CD4-positive, alpha-beta T cell treated with Interleukin-10 for 1 hour (primary cell): ENCODE results near the gene FCHSD2.

Source experiments
- DNase-seq: peaks from one replicate; pipeline ENCODE4 v3.0.0-alpha.2; 2020

Gene FCHSD2

GRCh38 chr11:72829884-72830533 is 312.1 kb downstream of the FCHSD2 start:
- DNase-seq: no peak

- no peak for DNase-seq
Measured at GRCh38 chr11:72829178-72829577, 312.9 kb downstream of the FCHSD2 start.

DNA sequence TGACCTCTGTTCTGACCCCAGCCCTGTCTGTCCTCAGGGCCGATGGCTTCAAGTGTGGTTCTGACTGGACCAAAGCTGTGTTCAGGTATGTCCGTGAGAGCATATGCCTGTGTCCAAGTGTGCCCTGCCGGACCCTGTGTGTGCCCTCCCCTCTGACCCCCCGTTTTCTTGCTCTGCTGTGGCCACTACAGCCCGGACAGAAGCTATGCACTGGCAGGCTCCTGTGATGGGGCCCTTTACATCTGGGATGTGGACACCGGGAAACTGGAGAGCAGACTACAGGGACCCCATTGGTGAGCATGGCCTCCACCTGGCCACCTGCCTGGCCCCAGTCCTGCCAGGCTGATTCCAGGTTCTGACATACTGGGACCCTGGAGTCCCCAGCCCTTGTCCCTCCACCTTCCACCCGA is 313.4 kb downstream of the FCHSD2 start:
- DNase-seq: no peak

- no peak for DNase-seq
Measured at GRCh38 chr11:72828081-72828567, 314.0 kb downstream of the FCHSD2 start.

DNA sequence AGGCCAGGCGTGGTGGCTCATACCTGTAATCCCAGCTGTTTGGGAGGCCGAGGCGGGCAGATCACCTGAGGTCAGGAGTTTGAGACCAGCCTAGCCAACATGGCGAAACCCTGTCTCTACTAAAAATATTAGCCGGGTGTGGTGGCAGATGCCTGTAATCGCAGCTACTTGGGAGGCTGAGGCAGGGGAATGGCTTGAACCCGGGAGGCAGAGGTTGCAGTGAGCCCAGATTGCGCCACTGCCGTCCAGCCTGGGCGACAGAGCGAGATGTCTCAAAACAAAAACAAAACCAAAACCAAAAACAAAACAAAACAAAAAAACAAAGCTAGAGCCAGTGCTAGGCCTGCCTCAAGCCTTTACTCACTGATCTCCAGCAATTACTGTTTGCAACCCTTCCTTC is 314.5 kb downstream of the FCHSD2 start:
- peak; percentile 29 for DNase-seq

- DNase-seq: no peak
Measured at GRCh38 chr11:72826942-72827480, 315.1 kb downstream of the FCHSD2 start.

GRCh38 chr11:72826191-72826941 is 315.8 kb downstream of the FCHSD2 start:
- DNase-seq: no peak

DNA sequence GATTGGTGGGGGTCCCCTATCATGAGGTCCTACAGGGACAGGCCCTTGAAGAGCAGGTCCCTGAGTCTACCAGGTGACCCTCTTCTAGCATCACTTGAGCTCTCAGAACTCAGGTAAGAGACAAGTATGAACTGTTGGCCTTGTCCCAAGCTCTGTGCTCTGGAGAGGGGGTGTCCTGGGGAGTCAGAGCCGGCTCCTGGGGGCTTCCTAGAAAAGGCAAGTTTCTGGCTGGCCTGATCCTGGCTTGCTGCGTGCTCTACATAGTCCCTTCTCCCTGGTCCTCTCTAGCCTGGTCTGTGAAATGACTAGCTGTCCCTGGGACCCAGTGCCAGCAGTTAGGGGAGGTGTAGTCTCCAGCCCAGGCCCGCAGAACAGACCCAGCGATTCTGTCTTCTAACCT is 316.5 kb downstream of the FCHSD2 start:
- DNase-seq: no peak

GRCh38 chr11:72824811-72825505 is 317.2 kb downstream of the FCHSD2 start:
- no peak for DNase-seq

GRCh38 chr11:72824020-72824419 is 318.1 kb downstream of the FCHSD2 start:
- no peak for DNase-seq

- no peak for DNase-seq
Measured at GRCh38 chr11:72823105-72823804, 318.9 kb downstream of the FCHSD2 start.

GRCh38 chr11:72821920-72822799 is 320.0 kb downstream of the FCHSD2 start:
- peak; percentile 96 for DNase-seq

GRCh38 chr11:72821221-72821919 is 320.7 kb downstream of the FCHSD2 start:
- no peak for DNase-seq

DNA sequence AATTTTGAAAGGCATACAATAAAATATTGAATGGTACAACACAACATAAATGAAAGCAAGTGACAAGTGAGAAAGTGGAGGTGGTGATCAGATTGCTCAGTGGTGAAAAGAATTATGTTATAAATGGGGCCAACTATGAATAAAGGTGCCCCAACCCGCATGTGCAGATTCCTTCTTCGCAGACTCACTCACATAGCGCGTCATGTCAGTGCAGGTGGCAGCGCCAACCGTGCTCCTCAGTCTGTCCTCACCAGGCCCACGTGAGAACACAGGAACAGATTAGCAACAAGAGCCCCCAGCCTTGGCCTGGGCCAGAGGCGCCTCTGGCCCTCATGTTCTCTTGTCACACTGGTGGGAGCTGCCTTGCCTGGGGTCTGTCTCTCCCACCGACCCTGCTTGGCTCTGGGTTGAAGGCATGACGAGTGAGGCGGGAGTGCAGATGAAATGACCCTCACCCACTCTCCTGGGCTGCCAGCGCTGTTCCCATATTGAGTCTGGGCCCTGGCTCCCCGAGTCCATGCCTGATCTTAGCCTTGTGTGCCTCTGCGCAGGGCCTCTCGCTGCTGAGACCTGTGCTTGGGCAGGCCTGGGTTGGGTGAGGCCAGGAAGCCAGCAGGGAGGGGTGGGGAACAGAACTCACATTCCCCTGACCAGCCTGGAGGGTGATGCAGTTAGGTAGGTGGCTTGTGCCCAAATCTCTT is 321.5 kb downstream of the FCHSD2 start:
- DNase-seq: no peak

GRCh38 chr11:72818971-72819370 is 323.1 kb downstream of the FCHSD2 start:
- no peak for DNase-seq

DNA sequence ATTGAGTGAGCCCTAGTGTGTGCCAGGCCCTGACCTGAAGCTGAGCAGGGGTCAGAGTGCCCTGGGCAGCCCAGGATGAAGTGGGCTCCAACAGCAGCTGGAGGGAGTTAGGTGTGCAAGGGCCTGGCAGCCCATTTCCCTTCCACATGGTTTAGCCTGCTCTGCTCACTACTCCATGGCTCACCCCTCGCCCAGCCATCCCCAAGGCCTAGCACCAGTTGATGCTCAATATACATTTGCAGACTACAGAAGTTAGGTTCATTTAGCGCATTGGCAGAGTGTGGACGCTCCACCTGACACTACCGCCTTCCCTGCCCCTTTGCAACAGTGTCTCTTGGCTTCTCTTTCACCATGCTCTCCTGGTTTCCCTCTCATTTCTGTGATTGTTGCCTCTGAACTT is 324.2 kb downstream of the FCHSD2 start:
- DNase-seq: no peak

DNA sequence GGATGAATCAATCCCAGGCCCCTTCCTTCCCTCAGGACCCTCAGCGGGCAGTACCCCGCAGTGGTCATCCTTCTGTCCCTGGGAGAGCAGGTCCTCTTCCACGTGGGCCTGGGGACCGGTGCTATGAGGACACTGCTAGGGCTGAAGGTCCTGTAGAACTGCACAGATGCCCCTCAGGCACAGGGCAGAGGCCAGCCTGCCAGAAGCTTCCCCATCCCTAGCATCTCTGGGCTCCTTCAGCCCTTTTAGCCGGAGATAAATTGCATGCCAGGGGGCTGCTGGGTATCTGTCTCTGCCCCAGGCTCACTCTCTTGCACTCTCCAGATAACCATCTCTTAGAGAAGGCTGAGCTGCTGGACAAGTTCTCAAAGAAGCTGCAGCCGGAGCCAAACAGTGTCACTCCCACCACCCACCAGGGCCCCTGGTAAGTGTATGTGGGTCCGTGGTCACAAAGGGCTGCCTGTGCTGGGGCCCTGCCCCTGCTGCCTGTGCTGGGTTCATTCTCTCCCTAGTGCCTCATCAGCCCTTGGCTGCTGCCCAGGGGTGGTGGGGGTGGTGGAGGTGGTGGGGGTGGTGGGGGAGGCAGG is 325.6 kb downstream of the FCHSD2 start:
- DNase-seq: no peak

DNA sequence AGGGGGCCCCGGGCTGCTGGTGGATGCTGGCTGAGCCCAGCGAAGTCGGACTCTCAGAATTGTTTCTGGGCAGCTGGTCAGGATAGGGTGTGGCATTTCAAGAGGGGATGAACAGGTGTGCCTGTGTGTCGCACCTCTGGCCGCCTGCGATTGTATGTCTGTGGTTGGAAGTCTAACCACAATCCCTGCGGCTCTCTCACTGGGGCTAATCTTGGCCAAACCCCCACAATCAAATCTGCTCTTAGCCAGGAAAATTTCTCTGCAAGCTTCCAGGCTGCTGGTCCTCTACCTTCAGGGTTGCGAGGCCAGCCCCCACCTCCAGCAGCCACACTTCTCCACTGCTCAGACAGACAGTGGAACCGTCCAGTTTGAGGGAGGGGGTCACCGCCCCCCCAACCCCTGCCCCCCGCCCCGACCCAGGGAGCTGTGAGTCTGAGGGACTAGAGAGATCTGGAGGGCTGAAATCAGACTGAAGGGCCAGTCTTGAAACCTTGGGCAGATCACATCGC is 327.0 kb downstream of the FCHSD2 start:
- no peak for DNase-seq

DNA sequence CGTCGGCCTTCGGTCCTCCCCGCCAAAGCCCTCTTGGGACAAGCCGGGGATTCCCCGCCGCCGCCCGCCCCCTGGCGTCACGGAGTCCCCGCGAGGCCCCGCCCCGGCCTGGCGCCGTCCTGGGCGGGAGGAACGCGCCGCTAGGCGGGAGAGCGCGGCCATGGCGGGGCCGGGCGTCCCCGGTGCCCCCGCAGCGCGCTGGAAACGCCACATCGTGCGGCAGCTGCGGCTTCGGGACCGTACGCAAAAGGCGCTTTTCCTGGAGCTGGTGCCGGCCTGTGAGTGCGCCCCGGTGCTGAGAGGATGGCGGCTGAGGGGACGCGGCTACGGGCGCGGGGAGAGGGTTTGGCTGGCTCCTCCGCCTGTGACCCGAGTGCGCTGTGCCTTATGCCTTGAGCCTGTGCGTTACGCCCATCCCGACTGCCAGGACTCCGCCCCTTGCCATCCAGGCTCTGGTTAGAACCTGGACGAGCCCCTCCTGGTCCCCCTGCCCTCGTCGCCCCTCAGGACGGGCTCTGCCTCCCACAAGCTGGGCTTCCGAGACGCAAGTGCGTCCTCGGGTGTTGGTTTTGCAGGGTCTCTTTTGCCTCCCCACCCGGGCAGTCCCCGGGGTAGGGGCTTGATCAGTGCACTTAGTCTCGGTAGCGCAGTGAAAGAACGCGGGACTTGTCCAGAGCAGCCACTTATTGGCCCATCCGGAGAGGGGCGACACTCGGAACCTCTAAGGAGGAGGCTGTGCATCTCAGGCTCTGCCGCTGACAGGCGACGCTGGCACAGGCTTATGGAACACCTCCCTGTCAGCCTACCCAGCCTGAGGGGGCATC is 327.6 kb downstream of the FCHSD2 start, which contains the start of gene ATG16L2:
Gene ATG16L2 (plus strand): TSS at position 126 of the 824 bp plus-strand sequence. CDS start 35 bp downstream, at position 161.
- peak; percentile 91 for DNase-seq
